Mesendoderm (in vitro differentiated cells): Measurements from ENCODE around the gene IL24.
A peak's percentile ranks its signal among the peaks of the same experiment; 100 is the strongest.

Experiments
- DNase-seq: peaks from one replicate; pipeline ENCODE4 v3.0.0; 2013
- H2AK5ac ChIP-seq: 2 replicates; pipeline ENCODE4 v1.6.1; 2013; ENCODE audit warnings: low read length, inconsistent platforms
- H2BK120ac ChIP-seq: 2 replicates; pipeline ENCODE4 v1.6.1; 2013; ENCODE audit warnings: low read depth, mild to moderate bottlenecking, low read length, moderate library complexity, mixed read lengths
- H2BK15ac ChIP-seq: replicated peaks from 2 replicates; pipeline ENCODE4 v1.6.1; 2013; ENCODE audit warnings: low read depth, mild to moderate bottlenecking, moderate library complexity
- H2BK5ac ChIP-seq: 2 replicates; pipeline ENCODE4 v1.6.1; 2013; ENCODE audit warnings: low read length, inconsistent platforms
- H3K18ac ChIP-seq: 2 replicates; pipeline ENCODE4 v1.6.1; 2013; ENCODE audit warnings: mild to moderate bottlenecking, low read length, mixed read lengths
- H3K23ac ChIP-seq: one replicate; pipeline ENCODE4 v1.6.1; 2013; ENCODE audit warnings: low read length
- H3K27ac ChIP-seq: 2 replicates; pipeline ENCODE4 v1.5.1; 2013; ENCODE audit warnings: low read depth, mild to moderate bottlenecking, inconsistent platforms, low read length, moderate library complexity
- H3K27me3 ChIP-seq: 2 replicates; pipeline ENCODE4 v1.6.1; 2013; ENCODE audit warnings: low read length, control low read depth, mild to moderate bottlenecking, inconsistent platforms; ENCODE audit not compliant: insufficient read depth, poor library complexity
- H3K36me3 ChIP-seq: 2 replicates; pipeline ENCODE4 v1.6.1; 2013; ENCODE audit warnings: low read length, inconsistent platforms; ENCODE audit not compliant: control insufficient read depth, insufficient read depth
- H3K4ac ChIP-seq: one replicate; pipeline ENCODE4 v1.6.1; 2013; ENCODE audit warnings: low read depth, mild to moderate bottlenecking, low read length, moderate library complexity
- H3K4me1 ChIP-seq: 2 replicates; pipeline ENCODE4 v1.6.1; 2013; ENCODE audit warnings: low read depth, low read length, inconsistent platforms; ENCODE audit not compliant: control insufficient read depth
- H3K4me2 ChIP-seq: 2 replicates; pipeline ENCODE4 v1.6.1; 2013; ENCODE audit warnings: low read length
- H3K4me3 ChIP-seq: 2 replicates; pipeline ENCODE4 v1.5.1; 2013; ENCODE audit warnings: mild to moderate bottlenecking, low read length
- H3K56ac ChIP-seq: one replicate; pipeline ENCODE4 v1.6.1; 2013; ENCODE audit warnings: low read length
- H3K79me1 ChIP-seq: 2 replicates; pipeline ENCODE4 v1.6.1; 2013; ENCODE audit warnings: low read length, inconsistent platforms
- H3K79me2 ChIP-seq: 2 replicates; pipeline ENCODE4 v1.6.1; 2013; ENCODE audit warnings: mild to moderate bottlenecking, low read length; ENCODE audit not compliant: control insufficient read depth, insufficient read depth
- H3K9ac ChIP-seq: 2 replicates; pipeline ENCODE4 v1.6.1; 2013; ENCODE audit warnings: low read length, inconsistent platforms
- H4K5ac ChIP-seq: one replicate; pipeline ENCODE4 v1.6.1; 2013; ENCODE audit warnings: low read length
- H4K8ac ChIP-seq: one replicate; pipeline ENCODE4 v1.6.1; 2013; ENCODE audit warnings: low read depth, mild to moderate bottlenecking, control low read depth, low read length, moderate library complexity
- WGBS: extraction: QIAGEN DNeasy Blood & Tissue Kit; methylation state at CpG from one replicate; pipeline ENCODE4 v1.1.7; 2013; ENCODE audit warnings: low lambda C conversion rate, missing lambda C conversion rate; ENCODE audit not compliant: insufficient coverage; ENCODE audit errors: extremely low coverage; 5-methylcytosine and 5-hydroxymethylcytosine counted together

Gene IL24

DNA sequence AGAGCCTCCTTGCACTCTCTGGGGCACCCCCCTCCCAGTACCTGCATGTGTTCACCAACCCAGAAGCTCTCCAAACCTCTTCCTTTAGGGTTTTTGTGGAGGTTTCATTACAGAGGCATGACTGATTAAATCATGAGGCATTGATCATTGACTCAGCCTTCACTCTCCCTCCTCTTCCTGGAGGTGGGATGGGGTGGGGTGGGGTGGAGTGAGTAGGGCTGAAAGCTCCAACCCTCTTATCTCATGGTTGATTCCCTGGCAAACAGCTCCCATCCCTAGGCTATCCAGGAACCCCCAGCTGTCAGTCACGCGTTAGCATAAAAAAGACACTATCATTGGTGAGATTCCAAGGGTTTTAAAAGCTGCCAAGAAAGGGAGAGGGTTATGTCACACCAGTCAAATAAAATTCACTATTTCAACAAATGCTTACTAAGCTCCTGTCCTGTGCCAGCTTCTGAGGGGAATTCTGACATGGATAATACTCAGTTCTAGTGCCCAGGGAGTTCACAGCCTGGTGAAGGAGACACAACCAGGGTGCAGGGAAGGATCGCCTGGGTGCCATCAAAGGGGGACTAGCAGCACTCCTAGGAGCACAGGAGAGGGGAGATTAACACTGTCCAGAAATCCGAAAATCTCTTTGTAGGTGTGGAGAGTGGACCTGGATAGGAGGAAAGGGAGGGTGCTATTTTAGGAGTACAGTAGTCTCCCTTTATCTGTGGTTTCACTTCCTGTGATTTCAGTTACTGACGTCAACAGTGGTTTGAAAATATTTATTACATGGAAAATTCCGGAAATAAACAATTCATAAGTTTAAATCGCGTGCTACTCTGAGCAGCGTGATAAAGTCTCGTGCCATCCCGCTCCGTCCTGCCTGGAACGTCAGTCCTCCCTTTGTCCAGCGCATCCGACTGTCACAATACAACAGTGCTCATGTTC is 6.8 kb upstream of the IL24 start:
- H2BK5ac ChIP-seq = peak overlapping the region; percentile 12
- no peaks in the 10 kb centered on the region for H3K79me1 ChIP-seq
- no peak overlapping the region for H4K5ac ChIP-seq
- no peak overlapping the region for H3K4me3 ChIP-seq
- peaks cover 10% of the 10 kb centered on the region for H3K4me1 ChIP-seq
- no peak overlapping the region for H3K4ac ChIP-seq
- no peak overlapping the region for H3K4me2 ChIP-seq
- H2BK15ac ChIP-seq = no peak overlapping the region
- no peak overlapping the region for H3K23ac ChIP-seq
- H3K27ac ChIP-seq = no peak overlapping the region
- WGBS = no CpG with 5 or more reads among the region's 15 CpGs
- no peak overlapping the region for H2BK120ac ChIP-seq
- peak; percentile 46 for DNase-seq
- H2AK5ac ChIP-seq = no peak overlapping the region
- H3K79me2 ChIP-seq = no peaks in the 10 kb centered on the region
- no peak overlapping the region for H4K8ac ChIP-seq
- H3K9ac ChIP-seq = no peak overlapping the region
- no peaks in the 10 kb centered on the region for H3K27me3 ChIP-seq
- H3K36me3 ChIP-seq = no peaks in the 10 kb centered on the region
- no peak overlapping the region for H3K56ac ChIP-seq
- no peak overlapping the region for H3K18ac ChIP-seq

DNA sequence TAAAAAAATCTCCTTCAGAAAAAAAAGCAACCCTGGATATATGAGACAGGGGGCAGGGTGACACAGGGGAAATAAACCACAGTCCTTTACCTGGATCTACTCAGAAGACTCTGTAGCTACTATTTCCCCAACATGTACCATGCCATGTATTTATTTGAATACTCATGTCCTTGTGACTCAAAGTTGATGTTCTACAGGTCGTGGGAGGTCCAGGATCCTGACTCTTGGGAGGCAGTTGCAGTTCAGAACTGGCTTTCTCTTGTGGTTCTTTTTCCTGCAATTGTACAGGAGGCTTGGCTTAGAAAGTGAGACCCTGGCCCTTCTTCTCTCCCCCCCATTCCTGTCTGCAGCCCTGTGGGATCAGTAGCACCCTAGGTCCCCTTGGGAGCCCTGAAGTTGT is 5.8 kb upstream of the IL24 start:
- Histone ChIP-seq H3K4me3 (no peak overlapping the region), H3K27me3 (no peaks in the 10 kb centered on the region), H3K27ac (no peak overlapping the region), H3K4me2 (no peak overlapping the region), H2BK15ac (no peak overlapping the region), H3K4me1 (peaks cover 11% of the 10 kb centered on the region), H2BK120ac (no peak overlapping the region), H3K56ac (no peak overlapping the region), H4K8ac (no peak overlapping the region), H3K9ac (no peak overlapping the region), H3K79me1 (no peaks in the 10 kb centered on the region), H4K5ac (no peak overlapping the region), H2AK5ac (no peak overlapping the region), H2BK5ac (no peak overlapping the region), H3K4ac (no peak overlapping the region), H3K79me2 (no peaks in the 10 kb centered on the region), H3K18ac (no peak overlapping the region), H3K36me3 (no peaks in the 10 kb centered on the region), H3K23ac (no peak overlapping the region)
- no peak for DNase-seq
- no CpG with 5 or more reads among the region's 1 CpG for WGBS

DNA sequence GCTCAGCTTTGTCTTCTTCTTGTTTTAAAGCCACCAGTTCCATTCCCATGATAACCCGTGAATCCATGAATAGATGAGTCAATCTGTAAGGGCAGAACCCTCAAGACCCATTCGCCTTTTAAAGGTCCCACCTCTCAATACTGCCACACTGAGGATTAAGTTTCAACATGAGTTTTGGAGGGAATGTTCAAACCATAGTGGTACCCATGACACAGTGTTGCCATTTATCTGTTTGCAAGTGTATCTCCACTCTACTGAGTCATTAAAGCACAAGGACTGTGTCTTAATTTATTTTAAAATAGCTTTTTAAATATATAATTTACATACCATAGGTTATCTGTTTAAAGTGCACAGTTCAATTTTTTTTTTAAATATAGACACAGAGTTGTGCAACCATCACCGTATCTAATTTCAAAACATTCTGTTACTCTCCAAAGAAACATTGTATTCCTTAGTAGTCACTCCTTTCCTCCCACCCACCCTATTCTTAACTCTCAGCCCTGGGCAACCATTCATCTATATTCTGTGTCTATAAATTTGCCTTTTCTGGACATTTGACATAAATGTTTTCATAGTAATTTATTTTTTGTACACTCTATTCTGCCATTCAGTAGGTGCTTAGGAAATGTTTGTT is 4.8 kb upstream of the IL24 start:
- H3K56ac ChIP-seq = no peak overlapping the region
- H3K23ac ChIP-seq = no peak overlapping the region
- DNase-seq = no peak
- H3K4me3 ChIP-seq = no peak overlapping the region
- no peak overlapping the region for H4K8ac ChIP-seq
- WGBS = no CpG with 5 or more reads among the region's 3 CpGs
- H2AK5ac ChIP-seq = no peak overlapping the region
- H3K79me1 ChIP-seq = no peaks in the 10 kb centered on the region
- H3K27ac ChIP-seq = no peak overlapping the region
- no peak overlapping the region for H3K4ac ChIP-seq
- no peak overlapping the region for H2BK120ac ChIP-seq
- no peak overlapping the region for H3K18ac ChIP-seq
- no peaks in the 10 kb centered on the region for H3K36me3 ChIP-seq
- H3K79me2 ChIP-seq = no peaks in the 10 kb centered on the region
- H3K4me2 ChIP-seq = no peak overlapping the region
- H3K4me1 ChIP-seq = peaks cover 11% of the 10 kb centered on the region
- H2BK5ac ChIP-seq = no peak overlapping the region
- H2BK15ac ChIP-seq = no peak overlapping the region
- H3K9ac ChIP-seq = no peak overlapping the region
- H4K5ac ChIP-seq = no peak overlapping the region
- H3K27me3 ChIP-seq = no peaks in the 10 kb centered on the region

DNA sequence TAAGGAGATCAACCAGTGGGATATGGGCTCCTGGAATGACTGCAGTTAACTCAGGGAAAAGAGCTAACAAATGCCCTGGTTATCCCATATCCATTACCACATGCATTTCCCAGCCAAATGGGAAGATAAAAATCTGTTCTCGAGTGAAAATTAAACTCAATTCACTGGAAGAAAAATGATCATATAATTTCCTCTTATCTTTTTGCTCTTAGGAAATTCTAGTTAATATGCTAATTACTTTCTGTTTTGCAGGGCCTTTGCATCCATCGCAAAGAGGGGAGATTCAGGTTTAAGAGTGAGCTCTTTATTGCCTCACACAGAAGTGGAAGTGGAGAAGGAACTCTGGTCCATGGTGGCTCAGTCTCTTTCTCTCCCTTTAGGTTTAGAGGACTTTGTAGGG is 3.9 kb upstream of the IL24 start:
- Histone ChIP-seq H3K4me3 (no peak overlapping the region), H2BK5ac (no peak overlapping the region), H4K5ac (no peak overlapping the region), H2AK5ac (no peak overlapping the region), H3K4ac (no peak overlapping the region), H2BK120ac (no peak overlapping the region), H3K23ac (no peak overlapping the region), H4K8ac (no peak overlapping the region), H3K27ac (no peak overlapping the region), H3K79me2 (no peaks in the 10 kb centered on the region), H2BK15ac (no peak overlapping the region), H3K9ac (no peak overlapping the region), H3K4me2 (no peak overlapping the region), H3K36me3 (no peaks in the 10 kb centered on the region), H3K18ac (no peak overlapping the region), H3K4me1 (peaks cover 11% of the 10 kb centered on the region), H3K27me3 (no peaks in the 10 kb centered on the region), H3K79me1 (no peaks in the 10 kb centered on the region), H3K56ac (no peak overlapping the region)
- DNase-seq = no peak
- no CpG with 5 or more reads among the region's 2 CpGs for WGBS

DNA sequence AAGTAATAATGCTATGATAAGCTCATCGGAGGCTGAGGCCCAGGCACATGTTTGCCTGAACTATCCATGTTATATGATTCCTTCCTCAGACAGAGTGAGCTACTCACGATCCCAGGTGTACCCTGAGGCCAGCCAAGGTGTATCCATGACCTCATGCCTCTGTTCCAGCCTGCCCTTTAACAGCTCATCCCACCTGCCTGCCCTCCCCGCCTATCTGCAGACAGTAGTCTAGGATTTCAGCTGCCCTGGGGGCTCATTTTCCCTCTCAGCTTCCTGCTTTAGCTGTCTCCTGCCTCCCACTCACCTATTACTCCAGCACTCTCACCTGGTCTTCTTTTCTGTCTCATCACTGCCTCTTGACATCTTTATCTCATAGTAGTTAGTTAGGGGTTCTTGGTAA is 1.9 kb upstream of the IL24 start:
- Histone ChIP-seq H4K5ac (no peak overlapping the region), H2AK5ac (no peak overlapping the region), H3K27ac (no peak overlapping the region), H4K8ac (no peak overlapping the region), H3K4ac (no peak overlapping the region), H2BK120ac (no peak overlapping the region), H3K18ac (no peak overlapping the region), H3K23ac (no peak overlapping the region), H3K56ac (no peak overlapping the region), H3K79me1 (no peaks in the 10 kb centered on the region), H3K4me3 (no peak overlapping the region), H3K27me3 (no peaks in the 10 kb centered on the region), H2BK5ac (no peak overlapping the region), H3K79me2 (no peaks in the 10 kb centered on the region), H3K4me2 (no peak overlapping the region), H3K4me1 (peaks cover 7% of the 10 kb centered on the region), H2BK15ac (no peak overlapping the region), H3K36me3 (no peaks in the 10 kb centered on the region), H3K9ac (no peak overlapping the region)
- no CpG with 5 or more reads among the region's 3 CpGs for WGBS
- DNase-seq = peak; percentile 60
